Activated CD8-positive, alpha-beta memory T cell treated with anti-CD3 and anti-CD28 coated beads for 36 hours (primary cell): Measurements from ENCODE around the gene ARHGAP31. TPM values are rescaled to one million over a fixed set of nuclear protein-coding genes. Genes with fewer than 3 reads are reported as not detected.

Experiments
- CTCF ChIA-PET: fragments of 350-600 bp; sonication (Branson Sonifier 250); formaldehyde crosslinking; loops from one replicate; lab custom pipeline; 2021; ENCODE audit warnings: antibody characterized with exemption; lab: Charles Lee
- POLR2A ChIA-PET: fragments of 350-600 bp; sonication (Branson Sonifier 250); formaldehyde crosslinking; loops from one replicate; lab custom pipeline; 2021; ENCODE audit warnings: antibody characterized with exemption; lab: Charles Lee
- total RNA-seq, 2 experiments: library from RNA; stranded (reverse); gene quantifications; one replicate each; pipeline ENCODE4 v1.2.3, GENCODE V29; 2021

Gene ARHGAP31
- total RNA-seq, 2 experiments from 2014 or later = 17.3 to 18.6 TPM

DNA sequence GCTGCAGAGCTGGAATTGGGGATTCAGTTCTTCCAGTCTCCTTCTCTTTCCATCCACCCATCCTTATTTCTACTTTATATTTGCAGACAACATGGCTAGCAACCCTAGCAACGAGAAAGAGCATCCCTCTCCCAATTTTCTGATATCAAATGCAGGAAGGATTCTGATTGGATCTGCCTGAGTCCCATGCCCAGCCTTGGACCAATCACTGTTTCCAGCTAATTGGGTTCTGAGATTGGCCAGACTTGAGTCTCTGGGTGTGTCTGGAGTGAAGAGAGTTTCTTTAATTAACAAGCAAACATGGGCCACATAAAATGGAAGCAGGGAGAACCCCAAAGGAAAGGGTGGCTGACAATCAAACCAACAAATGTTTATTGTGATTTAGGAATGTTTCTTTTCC, 108.6 kb downstream of the ARHGAP31 start:
- ChIA-PET POLR2A (interaction anchor here (0.5 kb wide), 1 partner anchor 44 kb away, joined by 4 read pairs; no protein-coding TSS in a partner anchor), CTCF (interaction anchor here (0.8 kb wide), 1 partner anchor 108 kb away, joined by 3 read pairs; no protein-coding TSS in a partner anchor)

DNA sequence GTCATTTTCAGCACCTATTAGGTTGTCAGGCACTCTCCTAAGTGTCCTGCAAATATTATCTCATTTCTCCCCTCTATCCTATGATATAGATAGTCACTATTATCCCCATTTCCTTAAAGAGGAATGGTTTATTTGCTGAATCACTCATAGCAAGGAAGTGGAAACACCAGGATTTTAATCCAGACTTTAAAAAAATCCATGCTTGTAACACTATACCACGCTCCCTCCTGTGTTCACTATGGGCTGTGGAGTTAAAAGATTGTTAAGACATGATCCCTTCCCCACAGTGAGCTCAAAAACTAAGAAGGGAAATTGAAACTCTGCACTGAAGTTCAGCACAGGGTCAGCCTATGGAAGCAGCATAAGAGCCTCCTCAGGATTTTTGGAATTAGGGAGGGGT, 109.0 kb downstream of the ARHGAP31 start:
- ChIA-PET CTCF (no interaction called here), POLR2A (interaction anchor here (0.5 kb wide), 1 partner anchor 44 kb away, joined by 4 read pairs; no protein-coding TSS in a partner anchor)

DNA sequence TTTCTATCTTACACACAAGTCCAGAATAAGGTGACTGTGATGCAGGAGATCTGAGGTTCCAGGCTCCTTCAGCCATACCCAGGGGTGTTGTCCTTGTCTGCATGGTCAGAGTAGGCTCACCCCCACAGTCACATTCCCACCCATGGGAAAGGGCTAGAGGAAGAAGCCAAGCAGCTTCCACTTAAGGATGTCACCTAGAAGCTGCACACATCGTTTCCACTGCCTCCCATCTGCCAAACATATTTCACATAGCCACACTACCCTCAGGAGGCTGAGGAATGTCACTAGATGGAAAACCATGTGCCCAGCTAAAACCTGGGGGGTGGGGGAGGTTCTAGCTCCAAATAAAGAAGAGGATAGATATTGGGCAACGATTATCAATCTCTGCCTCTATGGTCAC, 111.1 kb downstream of the ARHGAP31 start:
- ChIA-PET CTCF (no interaction called here), POLR2A (no interaction called here)

DNA sequence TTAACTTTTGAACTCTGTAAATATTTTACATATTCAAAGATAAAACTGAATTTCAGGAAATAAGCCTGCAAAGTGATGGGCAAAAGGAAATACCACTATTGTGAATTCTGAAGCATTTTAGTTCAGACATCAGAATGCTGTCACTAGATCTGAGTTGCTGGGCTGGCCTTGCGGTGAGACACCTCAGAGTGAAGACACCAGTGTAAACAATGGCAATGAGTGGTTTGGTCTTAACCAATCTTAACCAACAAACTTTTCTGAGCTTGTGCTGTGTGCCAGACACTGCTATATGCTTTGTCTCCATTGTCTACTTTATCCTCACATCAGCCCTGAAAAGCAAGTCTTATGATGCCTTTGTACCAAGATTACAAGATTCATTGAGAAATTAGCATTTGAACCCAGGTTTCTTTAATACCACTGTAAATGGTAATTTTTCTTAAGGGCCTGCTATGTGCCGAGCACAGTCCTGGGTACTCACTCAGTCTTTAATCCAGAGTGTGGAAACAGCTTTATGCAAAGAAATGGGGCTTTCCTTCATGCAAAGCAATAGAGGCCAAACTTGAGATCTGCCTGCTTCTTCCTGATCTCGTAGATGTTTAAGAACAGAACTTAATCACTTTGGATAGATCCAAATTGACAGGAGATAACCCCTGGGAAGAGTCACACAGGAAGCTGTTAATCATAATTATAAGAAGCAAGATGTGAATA, 114.2 kb downstream of the ARHGAP31 start:
- CTCF ChIA-PET = no interaction called here
- POLR2A ChIA-PET = no interaction called here

DNA sequence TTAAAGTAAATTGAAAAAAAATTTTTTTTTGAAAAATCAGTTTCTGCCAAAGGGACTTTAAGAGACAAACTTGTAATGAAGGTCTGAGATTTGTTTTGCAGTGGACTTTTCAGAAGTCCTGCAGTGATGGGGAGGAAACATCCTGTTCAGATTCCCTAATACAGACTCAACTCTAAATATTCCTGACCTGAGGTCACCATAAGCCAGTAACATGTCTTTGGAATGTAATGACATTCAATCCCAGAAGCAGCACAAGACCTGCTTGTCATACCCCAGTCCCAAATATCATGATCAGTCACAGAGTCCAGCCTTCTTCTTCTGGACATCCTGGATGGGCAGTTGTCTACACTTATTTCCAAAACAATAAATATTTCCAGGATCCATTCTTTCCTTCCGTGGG, 115.7 kb downstream of the ARHGAP31 start:
- CTCF ChIA-PET = no interaction called here

DNA sequence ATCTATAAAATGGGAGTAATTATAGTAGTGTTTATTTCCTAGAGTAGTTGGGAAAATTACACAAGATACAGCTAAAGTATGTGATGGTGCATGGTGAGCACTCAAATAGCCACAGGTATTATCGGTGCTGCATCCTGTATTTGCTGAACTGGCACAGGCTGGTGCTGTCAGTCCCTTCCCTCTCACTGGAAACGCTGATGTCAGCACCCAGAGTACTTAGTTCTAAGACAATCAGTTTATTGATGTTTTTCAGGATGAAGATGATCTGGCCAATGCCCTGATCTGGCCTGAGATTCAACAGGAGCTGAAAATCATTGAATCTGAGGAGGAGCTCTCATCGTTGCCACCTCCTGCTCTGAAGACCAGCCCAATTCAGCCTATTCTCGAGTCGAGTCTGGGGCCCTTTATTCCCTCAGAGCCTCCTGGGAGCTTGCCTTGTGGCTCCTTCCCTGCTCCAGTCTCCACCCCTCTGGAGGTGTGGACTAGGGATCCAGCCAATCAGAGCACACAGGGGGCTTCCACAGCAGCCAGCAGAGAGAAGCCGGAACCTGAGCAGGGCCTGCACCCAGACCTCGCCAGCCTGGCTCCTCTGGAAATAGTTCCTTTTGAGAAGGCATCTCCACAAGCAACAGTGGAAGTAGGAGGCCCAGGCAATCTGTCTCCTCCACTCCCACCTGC, 119.6 kb downstream of the ARHGAP31 start:
- CTCF ChIA-PET = no interaction called here
- POLR2A ChIA-PET = no interaction called here

More for the DNA sequence above, 115.7 kb downstream of the ARHGAP31 start:
- POLR2A ChIA-PET = no interaction called here

DNA sequence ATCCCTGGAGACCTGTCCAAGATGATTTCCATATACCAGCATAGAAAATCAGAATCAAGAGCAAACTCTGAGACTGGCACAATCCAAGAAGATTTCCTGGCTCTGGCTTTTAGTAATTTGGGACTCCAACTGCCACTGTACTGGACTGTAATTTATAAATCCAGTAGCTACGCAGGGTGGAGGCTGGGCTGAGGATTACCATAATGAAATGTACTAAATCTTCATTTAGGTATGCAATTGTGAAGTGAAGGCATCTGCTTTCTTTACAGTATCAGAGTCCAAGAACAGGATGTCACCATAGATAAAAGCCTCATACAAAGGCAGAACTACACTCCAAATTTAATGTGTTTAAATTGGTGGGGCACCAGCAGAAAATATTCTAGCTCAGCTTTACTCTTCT, 122.7 kb downstream of the ARHGAP31 start:
- CTCF ChIA-PET = no interaction called here
- POLR2A ChIA-PET = no interaction called here

DNA sequence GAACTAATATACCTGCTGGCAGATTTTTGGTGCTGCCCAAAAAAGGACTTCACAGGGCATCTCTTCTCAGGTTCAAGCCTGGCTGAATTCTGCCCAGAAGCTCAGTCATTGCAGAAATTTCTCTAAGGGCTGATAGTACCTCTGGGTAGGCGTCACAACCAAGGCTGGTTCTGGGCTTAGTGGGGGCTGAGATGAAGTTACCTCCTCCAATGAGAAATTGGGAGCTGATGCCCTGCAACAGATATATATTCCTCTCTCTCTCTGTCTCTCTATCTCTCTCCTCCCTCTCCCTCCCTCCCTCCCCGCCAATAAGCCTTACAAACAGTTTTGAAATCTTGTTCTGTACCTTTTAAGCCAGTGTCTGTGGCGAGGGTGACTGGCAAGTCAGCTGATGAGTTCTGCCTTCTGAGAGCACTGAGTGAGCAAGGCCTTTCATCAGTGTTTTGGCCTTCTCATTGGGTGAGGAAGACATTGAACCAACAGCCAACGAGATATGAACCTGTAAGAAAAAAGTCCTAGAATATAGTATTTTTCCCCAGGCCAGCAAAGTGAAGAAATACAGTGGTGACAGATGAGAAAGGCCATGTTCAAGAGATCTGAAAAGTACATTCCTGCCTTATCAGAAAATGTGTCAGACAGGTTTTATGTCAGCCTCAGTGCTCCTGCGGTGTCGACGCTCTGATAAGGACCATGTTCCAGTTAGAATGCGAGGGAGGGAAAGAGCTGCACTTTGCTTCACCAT, 123.8 kb downstream of the ARHGAP31 start:
- POLR2A ChIA-PET = no interaction called here
- CTCF ChIA-PET = no interaction called here

DNA sequence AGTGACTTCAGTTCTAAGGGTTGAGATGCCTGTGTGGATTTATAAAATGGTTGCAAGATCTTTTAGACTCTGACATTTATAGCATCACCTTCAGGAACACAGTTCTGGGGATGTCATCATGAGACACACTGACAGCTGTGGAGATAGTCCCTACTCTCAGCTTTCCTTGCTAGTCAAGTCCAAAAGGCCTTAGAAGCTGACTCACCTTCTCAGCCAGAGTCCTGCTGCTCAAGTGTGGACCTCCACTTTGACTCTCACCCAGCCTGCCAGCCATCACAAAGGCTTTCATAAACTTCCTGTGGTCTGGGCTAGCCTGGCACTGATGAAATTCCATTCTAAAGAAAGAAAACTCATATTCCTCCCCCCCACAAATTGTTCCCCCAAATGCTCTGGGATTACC, 124.5 kb downstream of the ARHGAP31 start:
- POLR2A ChIA-PET = no interaction called here
- CTCF ChIA-PET = no interaction called here

DNA sequence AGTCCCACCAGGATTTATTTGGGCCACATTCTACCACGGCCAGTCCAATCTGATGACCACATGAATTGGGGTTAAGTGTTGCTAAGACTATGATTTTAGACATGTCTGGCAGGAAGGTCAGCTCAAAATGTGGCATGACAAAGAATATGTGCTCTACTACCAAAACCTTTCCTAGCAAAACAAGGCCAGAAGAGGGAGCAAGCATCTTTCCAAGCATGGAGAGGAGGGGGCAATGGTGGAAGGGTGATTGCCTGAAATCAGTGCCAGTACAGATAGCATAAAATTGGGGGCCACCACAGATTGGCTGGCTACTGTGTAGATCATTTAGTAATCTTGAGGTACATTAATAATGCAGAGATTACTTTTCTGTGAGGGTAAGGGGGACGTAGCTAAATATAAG, 126.0 kb downstream of the ARHGAP31 start:
- POLR2A ChIA-PET = no interaction called here
- CTCF ChIA-PET = no interaction called here

DNA sequence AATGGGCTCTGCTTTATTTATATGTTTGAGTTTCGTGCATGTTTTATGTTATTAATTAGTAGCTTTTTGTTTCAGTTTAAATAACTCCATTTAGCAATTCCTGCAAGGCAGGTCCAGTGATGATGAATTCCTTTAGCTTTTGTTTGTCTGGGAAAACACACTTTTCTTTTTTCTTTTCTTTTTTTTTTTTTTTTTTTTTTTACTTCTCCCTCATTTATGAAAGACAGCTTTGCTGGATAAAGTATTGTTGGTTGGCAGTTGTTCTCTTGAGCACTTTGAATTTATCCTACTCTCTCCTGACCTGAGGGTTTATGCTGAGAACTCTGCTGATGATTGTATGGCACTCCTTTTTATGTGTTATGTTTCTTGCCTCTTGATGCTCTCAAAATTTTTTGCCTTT, 133.5 kb downstream of the ARHGAP31 start:
- POLR2A ChIA-PET = no interaction called here
- CTCF ChIA-PET = no interaction called here

DNA sequence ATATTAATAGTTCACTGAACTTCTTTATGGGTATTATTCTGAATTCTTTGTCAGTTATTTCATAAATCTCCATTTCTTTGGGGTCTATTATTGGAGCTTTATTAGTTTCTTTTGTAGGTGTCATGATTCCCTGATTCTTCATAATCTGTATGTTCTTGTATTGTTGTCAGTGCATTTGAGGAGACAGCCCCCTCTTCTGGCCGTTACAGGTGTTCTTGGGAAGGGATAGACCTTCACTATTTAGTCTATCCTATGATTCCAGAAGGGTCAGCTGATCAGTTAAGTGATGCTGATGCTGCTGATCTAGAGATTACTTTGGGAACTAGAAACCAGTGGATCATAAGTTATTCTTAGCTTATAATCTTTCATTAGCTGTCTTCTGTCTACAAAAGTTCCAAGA, 134.4 kb downstream of the ARHGAP31 start:
- ChIA-PET POLR2A (no interaction called here), CTCF (no interaction called here)

DNA sequence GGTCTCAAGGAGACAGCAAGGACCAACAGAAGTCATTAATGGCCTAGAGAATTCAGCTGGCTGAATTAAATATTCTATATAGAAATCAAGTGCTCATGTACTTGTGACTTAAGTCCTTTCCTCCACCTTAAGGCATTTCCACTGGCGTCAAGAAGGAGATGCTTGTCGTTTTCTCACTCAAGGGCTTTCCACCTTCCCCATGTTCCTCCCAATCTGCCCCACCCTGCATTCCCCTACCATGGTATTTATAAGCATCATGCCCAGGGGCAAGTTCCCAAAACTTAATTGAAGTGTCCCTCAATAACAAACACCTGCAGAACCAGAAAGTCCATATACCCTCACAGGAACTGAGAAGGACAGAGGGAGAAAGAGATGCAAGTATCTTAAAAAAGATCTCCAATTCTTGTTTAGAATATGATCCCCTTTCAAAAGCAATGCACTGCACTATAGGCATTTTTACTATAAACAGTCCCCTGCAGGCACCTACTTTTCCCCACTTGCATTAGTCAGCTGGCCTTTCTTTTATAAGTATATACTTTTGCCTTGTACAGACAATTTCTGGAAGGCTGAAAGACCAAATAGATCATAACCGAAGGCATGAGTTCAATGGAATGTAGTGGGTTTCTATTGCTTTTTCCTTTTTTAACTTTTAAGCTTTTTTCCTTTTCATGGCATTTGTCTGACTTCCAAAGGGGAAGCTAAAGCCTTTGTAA, 139.6 kb downstream of the ARHGAP31 start:
- CTCF ChIA-PET = no interaction called here
- POLR2A ChIA-PET = no interaction called here

DNA sequence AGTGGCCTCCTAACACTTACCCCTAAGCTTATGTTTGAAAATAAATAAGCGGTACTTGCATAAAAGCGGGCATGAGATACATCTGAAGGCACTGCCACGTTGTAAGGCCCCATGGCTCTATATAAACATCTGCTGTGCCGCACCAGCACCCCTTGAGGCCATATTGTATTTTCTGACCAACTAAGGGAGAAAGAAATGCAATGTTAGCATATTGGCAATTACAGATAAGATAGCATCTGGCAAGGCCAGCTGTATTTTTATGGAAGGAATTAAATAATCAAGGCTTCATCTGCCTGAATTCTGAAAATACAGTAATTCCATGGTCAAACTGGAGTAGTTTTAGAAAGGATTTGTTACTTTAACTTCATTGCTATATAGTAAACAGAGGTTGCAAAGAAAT, 140.5 kb downstream of the ARHGAP31 start:
- ChIA-PET POLR2A (no interaction called here), CTCF (no interaction called here)

DNA sequence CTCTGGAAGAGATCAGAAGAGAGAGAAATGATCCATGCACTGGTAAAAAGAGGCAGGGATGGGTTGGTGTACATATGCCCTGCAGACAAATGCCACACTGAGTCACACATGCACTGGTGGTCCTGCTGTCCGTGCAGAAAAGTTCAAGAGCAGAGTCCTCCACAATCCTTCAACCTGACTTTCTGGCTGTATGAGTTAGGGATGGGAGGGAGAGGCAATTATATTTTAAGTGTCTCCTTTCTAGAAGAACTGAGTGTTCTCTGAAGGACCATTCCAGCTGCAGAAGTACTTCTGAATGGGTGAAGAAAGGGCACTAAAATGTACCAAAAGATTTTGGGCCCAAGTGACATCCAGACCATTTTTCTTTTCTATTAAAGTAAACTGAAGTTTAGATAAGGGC, 142.8 kb downstream of the ARHGAP31 start:
- POLR2A ChIA-PET = no interaction called here
- CTCF ChIA-PET = no interaction called here

DNA sequence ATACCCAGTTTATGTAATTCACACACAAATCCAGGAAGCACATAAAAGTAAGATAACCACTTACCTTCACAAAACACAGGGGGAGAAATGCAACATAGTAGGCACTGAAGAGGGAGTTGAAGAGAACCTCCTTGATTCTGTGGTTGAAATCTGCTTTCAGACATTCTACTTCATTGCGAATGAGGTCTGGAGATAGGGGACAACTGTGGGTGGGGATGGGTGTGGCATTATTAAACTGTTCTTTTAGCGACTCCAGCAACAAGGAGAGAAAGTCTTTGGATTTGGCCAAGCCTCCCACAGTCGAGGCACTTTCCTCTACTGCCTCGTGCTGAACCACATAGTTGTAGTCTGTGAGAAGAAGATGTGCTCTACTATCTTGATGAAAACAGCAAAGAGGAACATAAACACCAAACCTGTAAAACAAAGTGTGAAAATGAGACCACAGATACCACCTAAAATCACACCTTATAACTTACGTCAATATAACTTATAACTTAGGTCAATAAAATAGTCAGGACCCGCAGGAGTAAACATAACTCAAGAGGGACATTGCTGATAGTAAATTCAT, 143.6 kb downstream of the ARHGAP31 start:
- ChIA-PET POLR2A (no interaction called here), CTCF (no interaction called here)

DNA sequence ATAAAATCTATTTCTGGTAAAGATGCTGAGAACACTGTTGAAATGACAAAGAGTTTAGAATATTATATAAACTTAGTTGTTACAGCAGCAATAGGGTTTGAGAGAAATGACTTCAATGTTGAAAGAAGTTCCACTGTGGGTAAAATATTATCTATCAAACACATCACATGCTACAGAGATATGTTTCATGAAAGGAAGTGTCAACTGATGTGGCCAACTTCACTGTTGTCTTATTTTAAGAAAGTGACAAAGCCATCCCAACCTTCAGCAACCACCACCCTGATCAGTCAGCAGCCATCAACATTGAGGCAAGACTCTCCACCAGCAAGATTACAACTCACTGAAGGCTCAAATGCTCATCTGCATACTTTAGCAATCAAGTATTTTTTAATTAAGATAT, 149.0 kb downstream of the ARHGAP31 start:
- CTCF ChIA-PET = no interaction called here
- POLR2A ChIA-PET = interaction anchor here (0.6 to 1.2 kb wide), 2 partner anchors 148 to 275 kb away, joined by 3 read pairs; no protein-coding TSS in a partner anchor

DNA sequence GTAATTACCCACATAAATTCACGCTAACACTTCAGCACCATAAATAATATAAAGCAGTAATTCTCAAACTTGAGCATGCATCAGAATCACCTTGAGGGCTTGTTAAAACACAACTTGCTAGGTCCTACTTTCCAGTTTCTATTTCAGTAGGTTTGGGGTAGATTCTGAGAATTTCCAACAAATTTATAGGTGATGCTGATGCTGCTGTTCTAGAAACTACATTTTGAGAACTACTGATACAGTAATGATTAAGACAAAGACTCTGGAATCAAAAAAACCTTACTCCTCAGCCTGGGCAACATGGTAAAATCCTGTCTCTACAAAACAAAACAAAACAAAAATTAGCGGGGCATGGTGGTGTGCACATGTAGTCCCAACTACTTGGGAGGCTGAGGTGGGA, 150.4 kb downstream of the ARHGAP31 start:
- POLR2A ChIA-PET = no interaction called here
- CTCF ChIA-PET = no interaction called here

DNA sequence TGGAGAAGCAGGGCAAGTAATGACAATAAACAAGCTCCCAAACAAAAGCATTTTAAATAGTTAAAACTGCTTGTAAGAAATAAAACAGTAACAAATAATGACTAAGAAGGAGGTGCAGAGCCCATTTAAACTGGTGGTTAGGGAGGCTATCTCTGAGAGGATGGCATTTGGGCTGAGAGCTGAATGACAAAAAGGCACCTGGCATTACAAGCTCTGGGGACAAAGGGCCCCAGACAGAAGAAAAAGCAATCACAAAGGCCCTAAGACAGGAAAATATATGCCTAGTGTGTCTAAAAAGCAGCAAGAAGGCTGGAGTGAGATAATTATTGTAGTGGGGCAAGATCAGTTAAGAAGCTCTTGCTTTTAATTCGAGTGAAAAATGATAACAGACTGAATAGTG, 159.6 kb downstream of the ARHGAP31 start:
- POLR2A ChIA-PET = no interaction called here
- CTCF ChIA-PET = no interaction called here
